ENCODE measurements around the gene GLRA3.
"Not testable (repeated sequence)": the region's sequence is repeated elsewhere in the genome, so short reads cannot be mapped to it uniquely, and the experiment has no call there.

GLRA3 gene

GRCh38 chr4:174702979-174703478, 126.0 kb downstream of the GLRA3 start:
- H3K4me3 ChIP-seq: no peak overlapping the region
- no peaks in the 10 kb centered on the region for H3K9me3 ChIP-seq
- H3K4me1 ChIP-seq: no peaks in the 10 kb centered on the region
- H3K36me3 ChIP-seq: no peaks in the 10 kb centered on the region
- H3K4me2 ChIP-seq: no peak overlapping the region
- TF ChIP-seq Cebpa-rat (IDR thresholded peaks at IDR 0.05): no peak
- no peaks in the 10 kb centered on the region for H3K27me3 ChIP-seq
- H3K27ac ChIP-seq: no peak overlapping the region
- H3K9ac ChIP-seq: no peak overlapping the region
- no peaks in the 10 kb centered on the region for H4K20me1 ChIP-seq

GRCh38 chr4:174699654-174700053, 129.4 kb downstream of the GLRA3 start:
- H3K27me3 ChIP-seq: no peaks in the 10 kb centered on the region
- H4K20me1 ChIP-seq: no peaks in the 10 kb centered on the region
- H3K27ac ChIP-seq: no peak overlapping the region
- no peak overlapping the region for H3K4me2 ChIP-seq
- no peak overlapping the region for H3K9ac ChIP-seq
- TF ChIP-seq Cebpa-rat (IDR thresholded peaks at IDR 0.05): no peak
- no peaks in the 10 kb centered on the region for H3K36me3 ChIP-seq
- no peak overlapping the region for H3K4me3 ChIP-seq
- no peaks in the 10 kb centered on the region for H3K9me3 ChIP-seq
- H3K4me1 ChIP-seq: no peaks in the 10 kb centered on the region

DNA sequence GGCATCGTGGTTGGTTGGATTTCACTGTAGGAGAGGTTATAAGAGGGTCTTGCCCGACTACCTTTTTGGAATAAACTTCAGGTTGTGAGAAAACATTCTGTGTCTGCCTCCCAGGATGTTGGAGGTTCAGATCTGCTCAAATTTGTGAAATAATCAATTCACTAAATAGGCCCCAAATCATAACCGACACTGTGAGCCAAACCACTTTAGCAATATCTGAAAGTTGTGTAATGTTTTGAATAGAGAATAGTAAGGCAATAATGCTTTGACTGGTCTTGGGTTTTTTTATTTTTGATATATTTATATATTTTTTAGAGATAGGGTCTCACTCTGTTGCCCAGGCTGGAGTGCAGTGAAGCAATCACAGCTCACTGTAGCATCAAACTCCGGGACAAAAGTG, 131.2 kb downstream of the GLRA3 start:
- Histone ChIP-seq H3K27ac (no peak overlapping the region), H3K27me3 (no peaks in the 10 kb centered on the region), H3K9ac (no peak overlapping the region), H3K9me3 (no peaks in the 10 kb centered on the region), H4K20me1 (no peaks in the 10 kb centered on the region), H3K4me3 (no peak overlapping the region), H3K36me3 (no peaks in the 10 kb centered on the region), H3K4me2 (no peak overlapping the region), H3K4me1 (no peaks in the 10 kb centered on the region)
- no peak for TF ChIP-seq Cebpa-rat (IDR thresholded peaks at IDR 0.05)

GRCh38 chr4:174697202-174697601, 131.8 kb downstream of the GLRA3 start:
- TF ChIP-seq Cebpa-rat (IDR thresholded peaks at IDR 0.05): no peak
- no peaks in the 10 kb centered on the region for H3K4me1 ChIP-seq
- H3K9ac ChIP-seq: no peak overlapping the region
- H4K20me1 ChIP-seq: no peaks in the 10 kb centered on the region
- no peaks in the 10 kb centered on the region for H3K36me3 ChIP-seq
- no peak overlapping the region for H3K4me3 ChIP-seq
- H3K27ac ChIP-seq: no peak overlapping the region
- H3K9me3 ChIP-seq: no peaks in the 10 kb centered on the region
- H3K4me2 ChIP-seq: no peak overlapping the region
- H3K27me3 ChIP-seq: no peaks in the 10 kb centered on the region

GRCh38 chr4:174696657-174697056, 132.4 kb downstream of the GLRA3 start:
- no peaks in the 10 kb centered on the region for H3K9me3 ChIP-seq
- no peaks in the 10 kb centered on the region for H4K20me1 ChIP-seq
- no peaks in the 10 kb centered on the region for H3K36me3 ChIP-seq
- no peak overlapping the region for H3K4me2 ChIP-seq
- H3K4me1 ChIP-seq: no peaks in the 10 kb centered on the region
- H3K27ac ChIP-seq: no peak overlapping the region
- no peak for TF ChIP-seq Cebpa-rat (IDR thresholded peaks at IDR 0.05)
- no peaks in the 10 kb centered on the region for H3K27me3 ChIP-seq
- H3K9ac ChIP-seq: no peak overlapping the region
- no peak overlapping the region for H3K4me3 ChIP-seq

DNA sequence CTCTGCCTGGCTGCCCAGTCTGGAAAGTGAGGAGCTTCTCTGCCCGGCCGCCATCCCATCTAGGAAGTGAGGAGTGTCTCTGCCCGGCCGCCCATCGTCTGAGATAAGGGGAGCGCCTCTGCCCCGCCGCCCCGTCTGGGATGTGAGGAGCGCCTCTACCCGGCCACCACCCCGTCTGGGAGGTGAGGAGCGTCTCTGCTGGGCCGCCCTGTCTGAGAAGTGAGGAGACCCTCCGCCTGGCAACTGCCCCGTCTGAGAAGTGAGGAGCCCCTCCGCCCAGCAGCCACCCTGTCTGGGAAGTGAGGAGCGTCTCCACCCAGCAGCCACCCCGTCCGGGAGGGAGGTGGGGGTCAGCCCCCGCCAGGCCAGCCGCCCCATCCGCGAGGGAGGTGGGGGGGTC, 137.2 kb downstream of the GLRA3 start:
- not testable (repeated sequence) for H3K4me2 ChIP-seq, H4K20me1 ChIP-seq, H3K27me3 ChIP-seq, H3K4me3 ChIP-seq, H3K9ac ChIP-seq, H3K36me3 ChIP-seq, H3K4me1 ChIP-seq, H3K27ac ChIP-seq
- H3K9me3 ChIP-seq: peaks cover 21% of the 10 kb centered on the region

GRCh38 chr4:174690665-174691064, 138.4 kb downstream of the GLRA3 start:
- H3K9ac ChIP-seq: no peak overlapping the region
- no peak overlapping the region for H3K4me3 ChIP-seq
- H3K4me1 ChIP-seq: no peaks in the 10 kb centered on the region
- no peak for TF ChIP-seq Cebpa-rat (IDR thresholded peaks at IDR 0.05)
- H3K36me3 ChIP-seq: no peaks in the 10 kb centered on the region
- no peaks in the 10 kb centered on the region for H3K27me3 ChIP-seq
- no peak overlapping the region for H3K4me2 ChIP-seq
- H3K9me3 ChIP-seq: peaks cover 21% of the 10 kb centered on the region
- H4K20me1 ChIP-seq: no peaks in the 10 kb centered on the region
- H3K27ac ChIP-seq: no peak overlapping the region

- Histone ChIP-seq H3K36me3 (no peaks in the 10 kb centered on the region), H3K4me1 (no peaks in the 10 kb centered on the region), H3K27me3 (no peaks in the 10 kb centered on the region), H3K4me2 (no peak overlapping the region), H3K27ac (no peak overlapping the region), H3K9me3 (peaks cover 21% of the 10 kb centered on the region), H4K20me1 (no peaks in the 10 kb centered on the region), H3K9ac (no peak overlapping the region), H3K4me3 (no peak overlapping the region)
- TF ChIP-seq Cebpa-rat (IDR thresholded peaks at IDR 0.05): no peak
Measured at GRCh38 chr4:174689618-174690017, 139.4 kb downstream of the GLRA3 start.

- H3K27me3 ChIP-seq: no peaks in the 10 kb centered on the region
- no peak overlapping the region for H3K9ac ChIP-seq
Measured at GRCh38 chr4:174686826-174687225, 142.2 kb downstream of the GLRA3 start.

GRCh38 chr4:174681723-174682300, 147.2 kb downstream of the GLRA3 start:
- Histone ChIP-seq H3K4me2 (no peak overlapping the region), H3K9me3 (no peaks in the 10 kb centered on the region), H3K4me1 (no peaks in the 10 kb centered on the region), H3K27ac (no peak overlapping the region), H3K36me3 (no peaks in the 10 kb centered on the region), H3K9ac (no peak overlapping the region), H3K4me3 (no peak overlapping the region), H3K27me3 (no peaks in the 10 kb centered on the region), H4K20me1 (no peaks in the 10 kb centered on the region)
- TF ChIP-seq Cebpa-rat (IDR thresholded peaks at IDR 0.05): no peak

More at GRCh38 chr4:174686826-174687225, 142.2 kb downstream of the GLRA3 start:
- Histone ChIP-seq H3K27ac (no peak overlapping the region), H3K4me2 (no peak overlapping the region), H3K36me3 (no peaks in the 10 kb centered on the region), H3K4me3 (no peak overlapping the region), H3K9me3 (peaks cover 21% of the 10 kb centered on the region), H4K20me1 (no peaks in the 10 kb centered on the region), H3K4me1 (no peaks in the 10 kb centered on the region)
- no peak for TF ChIP-seq Cebpa-rat (IDR thresholded peaks at IDR 0.05)

GRCh38 chr4:174674305-174674840, 154.7 kb downstream of the GLRA3 start:
- Histone ChIP-seq H3K36me3 (no peaks in the 10 kb centered on the region), H3K4me2 (no peak overlapping the region), H3K9ac (no peak overlapping the region), H3K27ac (no peak overlapping the region), H3K4me1 (no peaks in the 10 kb centered on the region), H4K20me1 (no peaks in the 10 kb centered on the region), H3K9me3 (no peaks in the 10 kb centered on the region), H3K4me3 (no peak overlapping the region), H3K27me3 (no peaks in the 10 kb centered on the region)
- TF ChIP-seq Cebpa-rat (IDR thresholded peaks at IDR 0.05): no peak
